Erythroblast (primary cell): ENCODE data around the gene TMEM156.
"Not testable (repeated sequence)": the region's sequence is repeated elsewhere in the genome, so short reads cannot be mapped to it uniquely, and the experiment has no call there.

Experiments used
- GATA1 ChIP-seq: IDR thresholded peaks from 2 replicates; pipeline ENCODE4 v1.6.1; 2011; ENCODE audit warnings: low read depth, mild to moderate bottlenecking, control low read depth, low read length, moderate library complexity
- POLR2A ChIP-seq: IDR thresholded peaks from 2 replicates; pipeline ENCODE4 v1.6.1; 2011; ENCODE audit warnings: mild to moderate bottlenecking, low read length

GRCh38 chr4:38941906-38942305 is 90.3 kb downstream of the TMEM156 start:
- TF ChIP-seq POLR2A, GATA1: not testable (repeated sequence)
